HG02973 (cell line): ENCODE results near the gene XBP1.
A peak's percentile ranks its signal among the peaks of the same experiment; 100 is the strongest.
"Not testable (repeated sequence)": the region's sequence is repeated elsewhere in the genome, so short reads cannot be mapped to it uniquely, and the experiment has no call there.

Experiments used
- ATAC-seq: cut with Tn5 transposase; IDR thresholded peaks from one replicate; pipeline ENCODE4 v1.9.1; 2021; ENCODE audit warnings: moderate library complexity; ENCODE audit not compliant: unreplicated experiment

The XBP1 gene

DNA sequence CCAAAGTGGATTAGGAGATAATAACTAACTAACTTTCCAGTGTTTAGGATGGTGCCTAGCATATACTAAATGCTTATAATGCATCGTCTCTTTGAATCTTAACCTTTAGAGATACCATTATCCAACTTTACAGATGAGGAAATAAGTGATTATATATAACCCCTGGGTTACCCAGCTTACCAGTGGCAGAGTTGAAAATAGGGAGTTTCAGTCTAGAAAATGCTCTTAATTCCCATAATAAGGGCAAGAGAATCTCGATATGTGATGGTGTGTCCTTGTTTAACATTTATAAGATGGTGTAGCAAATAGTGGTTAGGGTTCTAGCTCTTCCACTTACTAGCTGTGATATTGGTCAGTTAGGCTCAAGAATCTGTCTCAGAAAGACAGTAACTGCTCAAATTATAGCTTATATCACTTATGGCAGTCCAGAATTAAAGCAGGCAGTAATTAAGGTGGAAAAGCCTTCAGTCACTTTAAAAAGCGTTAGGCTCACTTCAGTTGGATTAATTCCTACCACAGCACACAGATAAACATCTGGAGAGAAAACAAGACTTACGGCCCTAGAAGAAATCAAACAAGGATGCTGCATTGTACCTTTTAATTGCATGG lies 6.3 kb downstream of the XBP1 start:
- ATAC-seq: no peak

DNA sequence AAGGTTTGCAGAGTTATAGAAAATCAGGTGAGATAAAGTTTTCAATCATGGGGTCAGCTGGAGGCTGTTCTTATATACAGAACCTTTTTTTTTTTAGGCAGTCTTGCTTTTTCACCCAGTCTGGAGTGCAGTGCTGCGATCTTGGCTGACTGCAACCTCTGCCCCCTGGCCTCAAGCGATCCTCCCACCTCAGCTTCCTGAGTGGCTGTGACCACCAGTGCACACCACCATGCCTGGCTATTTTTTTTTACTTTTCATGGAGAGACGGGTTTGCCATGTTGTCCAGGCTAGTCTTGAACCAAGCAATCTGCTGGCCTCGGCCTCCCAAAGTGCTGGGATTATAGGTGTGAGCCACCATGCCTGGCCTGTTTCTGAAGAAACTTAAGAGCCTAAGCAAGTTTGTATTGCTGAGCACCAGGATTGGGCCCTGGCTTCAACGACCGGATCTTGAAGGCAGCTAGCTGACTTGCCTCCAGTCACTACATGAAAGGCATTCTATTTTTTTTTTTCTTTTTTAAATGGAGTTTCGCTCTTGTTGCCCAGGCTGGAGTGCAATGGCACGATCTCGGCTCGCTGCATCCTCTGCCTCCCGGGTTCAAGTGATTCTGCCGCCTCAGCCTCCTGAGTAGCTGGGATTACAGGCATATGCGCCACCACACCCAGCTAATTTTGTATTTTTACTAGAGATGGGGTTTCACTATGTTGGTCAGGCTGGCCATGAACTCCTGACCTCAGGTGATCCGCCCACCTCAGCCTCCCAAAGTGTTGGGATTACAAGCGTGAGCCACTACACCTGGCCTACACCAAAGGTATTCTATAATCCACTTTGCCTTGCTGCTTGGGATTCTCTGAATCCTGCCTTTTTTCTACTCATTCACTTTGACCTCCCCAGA lies 7.6 kb downstream of the XBP1 start:
- no peak for ATAC-seq

GRCh38 chr22:28791841-28792490 lies 8.4 kb downstream of the XBP1 start:
- no peak for ATAC-seq

GRCh38 chr22:28791124-28791523 lies 9.2 kb downstream of the XBP1 start:
- ATAC-seq: no peak

- no peak for ATAC-seq
Measured at GRCh38 chr22:28788601-28789000, 11.8 kb downstream of the XBP1 start.

GRCh38 chr22:28783786-28784671 lies 16.3 kb downstream of the XBP1 start:
- no peak for ATAC-seq

- ATAC-seq: no peak
Measured at GRCh38 chr22:28780296-28780695, 20.1 kb downstream of the XBP1 start.

DNA sequence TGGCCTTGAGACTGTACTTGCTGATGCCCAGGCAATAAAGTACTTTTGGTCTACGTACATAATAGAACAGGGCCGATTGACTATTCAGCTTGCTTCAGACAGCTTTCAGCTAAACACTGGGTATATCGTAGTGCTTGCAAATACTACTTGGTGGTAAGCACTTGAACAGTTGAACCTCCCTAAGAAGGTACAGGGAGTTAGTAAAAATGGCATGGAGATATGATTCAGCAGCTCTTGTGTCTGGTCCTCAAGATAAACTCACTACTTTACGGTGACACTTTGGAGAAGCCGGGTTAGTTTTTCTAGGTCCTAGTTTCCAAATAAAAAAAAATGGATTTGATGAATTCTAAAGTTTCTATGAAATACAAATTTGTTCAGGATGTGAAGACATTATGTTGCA lies 20.5 kb downstream of the XBP1 start:
- no peak for ATAC-seq

DNA sequence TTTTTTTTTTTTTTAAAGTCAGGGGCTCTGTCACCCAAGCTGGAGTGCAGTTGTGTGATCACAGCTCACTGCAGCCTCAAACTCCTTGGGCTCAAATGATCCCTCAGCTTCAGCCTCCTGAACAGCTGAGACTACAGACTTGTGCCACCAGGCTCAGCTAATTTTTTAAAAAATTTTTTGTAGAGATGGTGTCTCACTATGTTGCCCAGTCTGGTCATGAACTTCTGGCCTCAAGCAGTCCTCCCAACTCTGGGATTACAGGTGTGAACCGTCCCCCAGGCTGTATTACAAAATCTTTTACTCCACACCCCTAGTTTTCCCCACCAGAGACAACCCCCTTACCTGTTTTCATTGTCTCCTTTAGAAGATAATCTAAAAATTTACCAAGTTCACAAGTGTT lies 26.0 kb downstream of the XBP1 start:
- no peak for ATAC-seq

DNA sequence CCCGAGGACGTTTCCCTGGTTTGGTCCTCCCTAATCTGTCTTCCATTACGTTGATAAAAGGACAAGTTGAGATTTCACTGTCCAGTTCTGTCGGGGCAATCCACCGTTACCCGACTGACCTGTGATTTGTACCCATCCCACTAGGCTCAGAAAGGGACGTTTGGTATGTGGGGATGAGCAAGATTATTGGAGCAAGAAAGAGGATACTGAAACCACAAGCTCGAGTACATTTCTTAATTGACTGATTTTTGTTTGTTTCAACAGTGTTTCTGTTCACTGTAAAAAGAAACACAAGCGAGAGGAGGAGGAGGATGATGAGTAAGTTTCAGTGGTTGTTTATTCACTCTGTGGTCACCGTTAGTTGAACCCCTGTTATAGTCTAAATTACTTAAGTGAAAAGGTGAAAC lies 26.9 kb downstream of the XBP1 start:
- peak; percentile 11 for ATAC-seq

- peak; percentile 75 for ATAC-seq
Measured at GRCh38 chr22:28772633-28773460, 27.5 kb downstream of the XBP1 start, which contains the start of gene CCDC117. TSS of gene CCDC117 (plus strand) at chr22:28772695. CDS start at chr22:28772850, 155 bp downstream.

- no peak for ATAC-seq
Measured at GRCh38 chr22:28771195-28771791, 29.1 kb downstream of the XBP1 start.

GRCh38 chr22:28769394-28770085 lies 30.8 kb downstream of the XBP1 start:
- no peak for ATAC-seq

- no peak for ATAC-seq
Measured at GRCh38 chr22:28768701-28769393, 31.5 kb downstream of the XBP1 start.

DNA sequence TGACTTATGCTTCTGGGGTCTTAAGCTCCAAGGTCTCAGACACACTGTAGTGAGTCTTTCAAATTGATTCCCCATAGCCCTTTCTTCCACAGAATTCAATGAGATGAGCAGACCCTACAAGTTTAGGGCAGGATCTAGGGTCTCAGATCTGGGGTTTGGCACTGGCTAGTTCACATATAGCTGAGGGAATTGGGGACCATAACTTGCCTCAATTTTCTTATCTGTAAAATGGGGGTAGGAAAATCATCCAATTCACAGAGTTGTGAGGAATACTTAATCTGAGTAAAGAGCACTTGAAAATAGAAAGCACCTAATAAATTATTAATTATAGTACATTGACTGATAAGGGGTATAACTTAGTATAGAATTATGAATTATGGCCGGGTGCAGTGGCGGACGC lies 33.7 kb downstream of the XBP1 start:
- ATAC-seq: no peak

DNA sequence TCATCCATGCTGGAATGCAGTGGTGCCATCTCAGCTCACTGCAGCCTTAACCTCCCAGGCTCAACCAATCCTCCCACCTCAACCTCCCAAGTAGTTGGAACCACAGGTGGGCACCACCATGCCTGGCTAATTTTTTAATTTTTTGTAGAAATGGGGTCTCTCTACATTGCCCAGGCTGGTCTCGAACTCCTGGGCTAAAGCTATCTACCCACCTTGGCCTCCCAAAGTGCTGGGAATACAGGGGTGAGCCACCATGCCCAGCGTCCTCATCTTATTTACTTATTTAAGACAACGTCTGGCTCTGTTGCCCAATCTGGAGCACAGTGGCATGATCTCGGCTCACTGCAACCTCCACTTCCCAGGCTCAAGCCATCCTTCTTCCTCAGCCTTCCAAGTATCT lies 38.4 kb downstream of the XBP1 start:
- ATAC-seq: not testable (repeated sequence)

GRCh38 chr22:28761449-28761755 lies 39.0 kb downstream of the XBP1 start:
- no peak for ATAC-seq

- no peak for ATAC-seq
Measured at GRCh38 chr22:28759861-28760560, 40.4 kb downstream of the XBP1 start.
